Type B pancreatic cell (in vitro differentiated cells): Measurements from ENCODE around the gene ESR1. TPM values are rescaled to one million over a fixed set of nuclear protein-coding genes. Genes with fewer than 3 reads are reported as not detected.

ENCODE experiments used
- DNase-seq: peaks from one replicate; pipeline ENCODE4 v3.0.0; 2021; ENCODE audit warnings: mixed read lengths; ENCODE audit not compliant: unreplicated experiment; ENCODE audit errors: extremely low spot score
- H3K27ac Mint-ChIP-seq: 2 replicates; pipeline ENCODE4 v1.8.0; 2021; ENCODE audit warnings: mild to moderate bottlenecking, mixed read lengths
- H3K27me3 Mint-ChIP-seq: 2 replicates; pipeline ENCODE4 v1.8.0; 2021; ENCODE audit warnings: mixed read lengths
- H3K36me3 Mint-ChIP-seq: 2 replicates; pipeline ENCODE4 v1.8.0; 2021; ENCODE audit warnings: mixed read lengths
- H3K4me1 Mint-ChIP-seq: one replicate; pipeline ENCODE4 v1.8.0; 2021; ENCODE audit warnings: mixed read lengths; ENCODE audit not compliant: unreplicated experiment
- H3K4me3 Mint-ChIP-seq: 2 replicates; pipeline ENCODE4 v1.8.0; 2021; ENCODE audit warnings: mild to moderate bottlenecking, mixed read lengths
- H3K9me3 Mint-ChIP-seq: 2 replicates; pipeline ENCODE4 v1.8.0; 2021; ENCODE audit warnings: mixed read lengths
- CTCF ChIP-seq: fragments of 200-600 bp; sonication (generic); conservative IDR thresholded peaks from 2 replicates; pipeline ENCODE4 v1.5.0; 2021; ENCODE audit warnings: antibody characterized with exemption, mild to moderate bottlenecking
- total RNA-seq: library from RNA; stranded (reverse); gene quantifications from 2 replicates; pipeline ENCODE4 v1.2.1, GENCODE V29; 2021; ENCODE audit warnings: low replicate concordance

ESR1 gene
- total RNA-seq, 1 donor from 2014 or later = 0.24 TPM

GRCh38 chr6:152057832-152058498, 250.5 kb downstream of the ESR1 start:
- H3K9me3 Mint-ChIP-seq = no peaks in the 10 kb centered on the region
- H3K27ac Mint-ChIP-seq = no peak overlapping the region
- no peak for TF ChIP-seq CTCF
- H3K4me3 Mint-ChIP-seq = no peak overlapping the region
- no peaks in the 10 kb centered on the region for H3K27me3 Mint-ChIP-seq
- no peak for DNase-seq
- peaks cover 5% of the 10 kb centered on the region for H3K4me1 Mint-ChIP-seq
- no peaks in the 10 kb centered on the region for H3K36me3 Mint-ChIP-seq

GRCh38 chr6:152059909-152060308, 252.4 kb downstream of the ESR1 start:
- H3K9me3 Mint-ChIP-seq = no peaks in the 10 kb centered on the region
- no peaks in the 10 kb centered on the region for H3K36me3 Mint-ChIP-seq
- H3K27ac Mint-ChIP-seq = no peak overlapping the region
- TF ChIP-seq CTCF = no peak
- H3K27me3 Mint-ChIP-seq = no peaks in the 10 kb centered on the region
- no peak for DNase-seq
- H3K4me1 Mint-ChIP-seq = peaks cover 5% of the 10 kb centered on the region
- H3K4me3 Mint-ChIP-seq = no peak overlapping the region

GRCh38 chr6:152062476-152062875, 255.0 kb downstream of the ESR1 start:
- Mint-ChIP-seq H3K4me3 (no peak overlapping the region), H3K27me3 (no peaks in the 10 kb centered on the region), H3K36me3 (no peaks in the 10 kb centered on the region), H3K9me3 (no peaks in the 10 kb centered on the region), H3K27ac (no peak overlapping the region), H3K4me1 (peaks cover 5% of the 10 kb centered on the region)
- DNase-seq = no peak
- no peak for TF ChIP-seq CTCF

- H3K27ac Mint-ChIP-seq = no peak overlapping the region
- H3K9me3 Mint-ChIP-seq = no peaks in the 10 kb centered on the region
- H3K4me3 Mint-ChIP-seq = no peak overlapping the region
- no peaks in the 10 kb centered on the region for H3K27me3 Mint-ChIP-seq
- no peaks in the 10 kb centered on the region for H3K36me3 Mint-ChIP-seq
- H3K4me1 Mint-ChIP-seq = peaks cover under 1% of the 10 kb centered on the region
- no peak for TF ChIP-seq CTCF
- no peak for DNase-seq
Observed at GRCh38 chr6:152063170-152063921, 255.9 kb downstream of the ESR1 start.

GRCh38 chr6:152068622-152069261, 261.3 kb downstream of the ESR1 start:
- Mint-ChIP-seq H3K36me3 (no peaks in the 10 kb centered on the region), H3K4me3 (no peak overlapping the region), H3K4me1 (no peaks in the 10 kb centered on the region), H3K9me3 (no peaks in the 10 kb centered on the region), H3K27ac (no peak overlapping the region), H3K27me3 (no peaks in the 10 kb centered on the region)
- DNase-seq = no peak
- no peak for TF ChIP-seq CTCF
